Right atrium auricular region (tissue), 2 donors: ENCODE data around the gene DPEP2NB. TPM values are rescaled to one million over a fixed set of nuclear protein-coding genes. Genes with fewer than 3 reads are reported as not detected.

Source experiments
- DNase-seq: peaks from one replicate; pipeline ENCODE4 v3.0.0-alpha.2; 2019; ENCODE audit warnings: low spot score
- H3K27ac ChIP-seq, 2 donors: fragments of 200-600 bp; sonication (generic); 1 replicate in 1 of 2; 2 replicates in 1 of 2; pipeline ENCODE4 v1.5.1; 2016 to 2019
- H3K27me3 ChIP-seq, 2 donors: fragments of 200-600 bp; sonication (generic); one replicate each; pipeline versions ENCODE4 v1.5.1 to v1.6.0; 2017 to 2019
- H3K36me3 ChIP-seq: fragments of 200-600 bp; sonication (generic); one replicate; pipeline ENCODE4 v1.5.1; 2016
- H3K4me1 ChIP-seq, 2 donors: fragments of 200-600 bp; sonication (generic); one replicate each; pipeline versions ENCODE4 v1.5.1 to v1.6.0; 2017 to 2019
- H3K4me3 ChIP-seq, 2 donors: fragments of 200-600 bp; sonication (generic); 1 replicate in 1 of 2; 2 replicates in 1 of 2; pipeline ENCODE4 v1.5.1; 2017 to 2019; ENCODE audit warnings: mild to moderate bottlenecking in 1 of 2, moderate library complexity in 1 of 2
- H3K9me3 ChIP-seq, 2 donors: fragments of 200-600 bp; sonication (generic); one replicate each; pipeline ENCODE4 v1.5.1; 2019
- CTCF ChIP-seq, 2 donors: fragments of 200-600 bp; sonication (generic); IDR thresholded peaks; one replicate each; pipeline ENCODE4 v1.5.1; 2019; ENCODE audit warnings: antibody characterized with exemption in 2 of 2
- total RNA-seq, 2 donors: library from RNA; depleted of rRNA; stranded (reverse); fragments of >200 nt; gene quantifications; one replicate each; pipeline ENCODE4 v1.1.0, GENCODE V29; 2016

DPEP2NB gene
- not detected for total RNA-seq

- no peaks in the 10 kb centered on the region for H3K9me3 ChIP-seq
- no peaks in the 10 kb centered on the region for H3K4me1 ChIP-seq
- no peaks in the 10 kb centered on the region for H3K27me3 ChIP-seq
- no peak for TF ChIP-seq CTCF (IDR thresholded peaks at IDR 0.05)
- no peak within 1 kb of the TSS for H3K27ac ChIP-seq
- no peak within 1 kb of the TSS for H3K4me3 ChIP-seq
- no peak for DNase-seq
- no peaks in the 10 kb centered on the region for H3K36me3 ChIP-seq
Measured at GRCh38 chr16:68015681-68016080, at the start of gene DPEP2NB. Gene DPEP2NB, minus strand, starts transcription at chr16:68015911. Its CDS starts 141 bp downstream, at chr16:68015770.

GRCh38 chr16:68064791-68065365, 49.2 kb upstream of the DPEP2NB start:
- peak; percentile 77 for DNase-seq
- H3K27ac ChIP-seq = peak overlapping the region; percentile 51 to 74
- H3K27me3 ChIP-seq = no peaks in the 10 kb centered on the region
- H3K9me3 ChIP-seq = no peaks in the 10 kb centered on the region
- H3K4me1 ChIP-seq = peaks cover 0 to 28% of the 10 kb centered on the region in 2 donors
- peak; percentile 67 to 83 for TF ChIP-seq CTCF (IDR thresholded peaks at IDR 0.05)
- H3K36me3 ChIP-seq = peaks cover 4% of the 10 kb centered on the region
- H3K4me3 ChIP-seq = no peak overlapping the region

- Histone ChIP-seq H3K4me3 (no peak overlapping the region), H3K4me1 (peaks cover 0 to 18% of the 10 kb centered on the region in 2 donors)
Measured at GRCh38 chr16:68062910-68063393, 47.2 kb upstream of the DPEP2NB start.

GRCh38 chr16:68061396-68061795, 45.7 kb upstream of the DPEP2NB start:
- H3K9me3 ChIP-seq = no peaks in the 10 kb centered on the region
- H3K27me3 ChIP-seq = no peaks in the 10 kb centered on the region
- H3K27ac ChIP-seq = no peak overlapping the region
- no peak overlapping the region for H3K4me3 ChIP-seq
- H3K36me3 ChIP-seq = peaks cover 4% of the 10 kb centered on the region
- no peak for TF ChIP-seq CTCF (IDR thresholded peaks at IDR 0.05)
- no peak for DNase-seq
- H3K4me1 ChIP-seq = peaks cover 0 to 18% of the 10 kb centered on the region in 2 donors

More at GRCh38 chr16:68062910-68063393, 47.2 kb upstream of the DPEP2NB start:
- H3K36me3 ChIP-seq = peaks cover 4% of the 10 kb centered on the region
- no peak overlapping the region for H3K27ac ChIP-seq
- no peak for DNase-seq
- no peaks in the 10 kb centered on the region for H3K27me3 ChIP-seq
- no peaks in the 10 kb centered on the region for H3K9me3 ChIP-seq
- TF ChIP-seq CTCF (IDR thresholded peaks at IDR 0.05) = no peak

GRCh38 chr16:68059804-68060203, 44.1 kb upstream of the DPEP2NB start:
- Histone ChIP-seq H3K27me3 (no peaks in the 10 kb centered on the region), H3K4me1 (peaks cover 0 to 9% of the 10 kb centered on the region in 2 donors), H3K4me3 (no peak overlapping the region), H3K27ac (no peak overlapping the region), H3K36me3 (peaks cover 4% of the 10 kb centered on the region), H3K9me3 (no peaks in the 10 kb centered on the region)
- no peak for TF ChIP-seq CTCF (IDR thresholded peaks at IDR 0.05)
- DNase-seq = no peak

- H3K9me3 ChIP-seq = no peaks in the 10 kb centered on the region
- no peaks in the 10 kb centered on the region for H3K27me3 ChIP-seq
- H3K27ac ChIP-seq = no peak overlapping the region
- no peak for DNase-seq
- H3K4me3 ChIP-seq = no peak overlapping the region
- peaks cover 14% of the 10 kb centered on the region for H3K36me3 ChIP-seq
- no peaks in the 10 kb centered on the region for H3K4me1 ChIP-seq
- no peak for TF ChIP-seq CTCF (IDR thresholded peaks at IDR 0.05)
Measured at GRCh38 chr16:68055395-68055794, 39.7 kb upstream of the DPEP2NB start.
